B cell (primary cell): ENCODE results near the gene MRPS2.

Experiments used
- CTCF ChIP-seq: fragments of 200-600 bp; IDR thresholded peaks from one replicate; pipeline ENCODE4 v1.8.0; 2022; ENCODE audit warnings: antibody characterized with exemption, mild to moderate bottlenecking
- EZH2 ChIP-seq: IDR thresholded peaks from 2 replicates; pipeline ENCODE4 v1.6.1; 2012; ENCODE audit warnings: borderline replicate concordance, low read depth, mild to moderate bottlenecking, moderate library complexity, low read length; ENCODE audit not compliant: insufficient read depth, poor library complexity, severe bottlenecking

- TF ChIP-seq CTCF, result no peak
- no peak for TF ChIP-seq EZH2
These were observed 20.9 kb upstream of the MRPS2 start, which contains the start of gene PPP1R26 for GRCh38 chr9:135479469-135480052.
